ENCODE measurements around the gene DAZAP2.
"Not testable (repeated sequence)": the region's sequence is repeated elsewhere in the genome, so short reads cannot be mapped to it uniquely, and the experiment has no call there.

Gene DAZAP2

GRCh38 chr12:51202718-51203117 lies 35.9 kb upstream of the DAZAP2 start:
- TF ChIP-seq GATA1 (IDR thresholded peaks at IDR 0.05; ENCODE audit: low read depth, low read length) (no peak), POLR2A (IDR thresholded peaks at IDR 0.05; ENCODE audit: low read length) (no peak)
- no peak for DNase-seq

GRCh38 chr12:51205350-51205749 lies 33.3 kb upstream of the DAZAP2 start:
- no peak for DNase-seq

DNA sequence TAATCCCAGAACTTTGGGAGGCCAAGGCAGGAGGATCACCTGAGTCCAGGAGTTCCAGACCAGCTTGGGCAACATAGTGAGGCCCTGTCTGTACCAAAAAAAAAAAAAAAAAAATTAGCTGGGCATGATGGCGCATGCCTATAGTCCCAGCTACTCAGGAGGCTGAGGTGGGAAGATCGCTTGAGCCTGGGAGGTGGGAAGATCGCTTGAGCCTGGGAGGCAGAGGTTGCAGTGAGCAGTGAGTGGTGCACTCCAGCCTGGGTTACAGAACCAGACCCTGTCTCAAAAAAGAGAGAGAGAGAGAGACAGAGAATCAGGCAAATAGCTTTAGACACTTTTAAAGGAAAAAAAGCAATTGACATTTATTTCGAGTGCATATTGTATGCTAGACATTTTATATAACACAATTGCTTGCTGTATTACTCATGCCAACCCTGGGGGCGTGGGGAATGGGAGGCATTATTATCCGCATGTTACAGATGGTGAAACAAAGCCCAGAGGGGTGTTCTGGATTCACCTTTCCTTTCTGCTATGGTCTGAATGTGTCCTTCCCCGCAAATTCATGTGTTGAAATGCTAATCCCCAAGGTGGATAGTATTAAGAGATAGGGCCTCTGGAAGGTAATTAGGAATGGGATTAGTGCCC lies 30.5 kb upstream of the DAZAP2 start:
- DNase-seq = no peak
- TF ChIP-seq GATA1 (IDR thresholded peaks at IDR 0.05; ENCODE audit: low read depth, low read length) (no peak), POLR2A (IDR thresholded peaks at IDR 0.05; ENCODE audit: low read length) (no peak)

More at GRCh38 chr12:51205350-51205749, 33.3 kb upstream of the DAZAP2 start:
- TF ChIP-seq GATA1 (IDR thresholded peaks at IDR 0.05; ENCODE audit: low read depth, low read length) = no peak
- no peak for TF ChIP-seq POLR2A (IDR thresholded peaks at IDR 0.05; ENCODE audit: low read length)

DNA sequence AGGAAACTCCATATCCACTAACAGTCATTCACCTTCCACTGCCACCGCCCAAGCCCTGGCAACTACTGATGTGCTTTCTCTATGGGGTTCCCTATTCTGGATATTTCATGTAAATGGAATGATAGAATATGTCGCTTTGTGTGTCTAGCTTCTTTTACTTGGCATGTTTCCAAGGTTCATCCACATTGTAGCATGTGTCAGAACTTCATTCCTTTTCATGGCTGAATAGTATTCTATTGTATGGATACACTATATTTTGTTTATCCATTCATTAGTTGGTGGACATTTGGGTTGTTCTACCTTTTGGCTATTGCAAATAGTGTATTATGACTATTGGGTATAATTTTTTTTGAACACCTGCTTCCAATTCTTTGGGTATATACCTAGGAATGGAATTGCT lies 29.4 kb upstream of the DAZAP2 start:
- no peak for DNase-seq
- no peak for TF ChIP-seq POLR2A (IDR thresholded peaks at IDR 0.05; ENCODE audit: low read length)
- TF ChIP-seq GATA1 (IDR thresholded peaks at IDR 0.05; ENCODE audit: low read depth, low read length) = no peak

- DNase-seq = no peak
- TF ChIP-seq GATA1 (IDR thresholded peaks at IDR 0.05; ENCODE audit: low read depth, low read length) (no peak), POLR2A (IDR thresholded peaks at IDR 0.05; ENCODE audit: low read length) (no peak)
These were observed 27.8 kb upstream of the DAZAP2 start for GRCh38 chr12:51210690-51211395.

DNA sequence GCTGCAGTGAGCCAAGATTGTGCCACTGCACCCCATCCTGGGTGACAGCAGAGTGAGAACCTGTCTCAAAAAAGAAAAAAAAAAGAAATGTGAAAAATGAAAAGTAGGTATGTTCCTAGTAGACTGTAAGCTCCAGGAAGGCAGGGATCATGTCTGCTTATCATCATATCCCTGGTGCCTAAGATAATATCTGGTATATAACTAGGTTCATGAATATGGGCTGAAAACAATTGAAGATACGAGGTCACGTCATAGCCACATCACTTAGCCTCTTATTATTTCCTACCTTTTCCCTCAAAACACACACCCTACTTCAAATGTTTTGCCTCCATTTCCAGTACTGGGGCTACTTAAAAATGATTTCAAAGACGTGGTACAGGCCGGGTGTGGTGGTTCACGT lies 23.7 kb upstream of the DAZAP2 start:
- no peak for TF ChIP-seq GATA1 (IDR thresholded peaks at IDR 0.05; ENCODE audit: low read depth, low read length)
- no peak for TF ChIP-seq POLR2A (IDR thresholded peaks at IDR 0.05; ENCODE audit: low read length)
- DNase-seq = no peak

DNA sequence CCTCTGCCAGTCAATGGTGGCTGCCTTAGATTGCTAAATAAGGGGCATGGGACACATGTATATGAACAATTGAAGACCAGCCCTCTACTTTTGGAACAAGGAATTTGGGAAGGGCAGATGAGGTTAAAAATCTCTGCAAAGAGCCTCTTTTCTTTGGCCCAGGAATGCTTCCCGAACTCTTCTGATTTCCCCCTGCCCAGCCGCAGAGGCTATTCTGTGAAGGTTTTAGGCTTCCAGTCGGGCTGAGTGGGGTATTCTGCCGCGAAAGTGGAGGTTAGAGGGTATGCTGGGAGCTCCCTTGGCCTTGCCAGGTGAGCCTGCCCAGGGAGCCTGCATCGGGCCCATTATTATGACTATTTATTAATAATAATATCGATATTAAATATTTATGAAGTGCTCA lies 22.0 kb upstream of the DAZAP2 start:
- DNase-seq = no peak
- no peak for TF ChIP-seq POLR2A (IDR thresholded peaks at IDR 0.05; ENCODE audit: low read length)
- TF ChIP-seq GATA1 (IDR thresholded peaks at IDR 0.05; ENCODE audit: low read depth, low read length) = no peak

DNA sequence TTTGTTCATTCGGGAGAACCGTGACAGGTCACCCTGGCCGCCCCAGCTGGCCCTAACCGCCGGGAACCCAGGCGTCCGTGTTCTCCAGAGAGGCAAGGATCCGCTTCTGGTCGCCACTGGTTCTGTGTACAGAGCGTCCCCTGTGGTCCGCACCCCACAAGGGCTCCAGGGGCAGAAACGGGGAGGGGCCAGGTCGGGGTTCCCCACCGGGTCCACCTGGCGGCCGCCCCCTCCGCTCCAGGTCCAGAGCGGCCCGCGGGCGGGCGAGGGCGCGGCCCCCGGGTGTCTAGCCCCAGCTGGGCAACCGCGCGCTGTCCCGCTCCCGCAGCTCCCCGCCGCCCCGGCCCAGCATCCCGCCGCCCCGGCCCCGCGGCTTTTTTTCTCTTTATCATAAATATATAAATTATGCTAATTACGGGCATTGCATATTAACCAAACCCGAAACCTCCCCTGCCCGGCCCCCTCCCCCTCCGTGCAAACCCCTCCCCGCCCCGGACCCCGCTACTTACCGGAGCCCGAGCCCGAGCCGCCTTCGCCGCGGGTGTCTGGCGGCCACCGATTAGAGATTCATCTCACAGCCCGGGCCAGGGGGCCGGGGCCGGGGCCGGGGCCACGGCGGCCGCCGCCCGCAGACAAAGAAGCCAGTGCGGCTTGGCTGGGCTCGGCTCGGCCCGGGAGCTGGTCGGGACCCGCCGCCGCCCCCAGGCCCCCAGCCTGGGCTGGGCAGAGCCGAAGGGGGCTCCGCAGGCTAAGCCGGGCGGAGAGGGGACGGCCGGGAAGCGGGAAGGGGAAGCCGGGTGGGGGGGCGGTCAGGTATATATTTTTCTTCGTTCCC lies 21.3 kb upstream of the DAZAP2 start:
- DNase-seq = peak; percentile 72 to 76
- TF ChIP-seq GATA1 (IDR thresholded peaks at IDR 0.05; ENCODE audit: low read depth, low read length) = no peak
- TF ChIP-seq POLR2A (IDR thresholded peaks at IDR 0.05; ENCODE audit: low read length) = no peak

- TF ChIP-seq GATA1 (IDR thresholded peaks at IDR 0.05; ENCODE audit: low read depth, low read length) = no peak
- peak; percentile 68 for TF ChIP-seq POLR2A (IDR thresholded peaks at IDR 0.05; ENCODE audit: low read length)
- DNase-seq = peak; percentile 84 to 87
These were observed 20.5 kb upstream of the DAZAP2 start, which contains the start of gene POU6F1 for GRCh38 chr12:51217968-51218606. Gene POU6F1, minus strand, starts transcription at chr12:51218062. Its CDS starts 11,226 bp downstream, at chr12:51206836.

GRCh38 chr12:51218607-51219161 lies 19.9 kb upstream of the DAZAP2 start:
- DNase-seq = peak; percentile 32 to 38
- TF ChIP-seq POLR2A (IDR thresholded peaks at IDR 0.05; ENCODE audit: low read length) (no peak), GATA1 (IDR thresholded peaks at IDR 0.05; ENCODE audit: low read depth, low read length) (no peak)

- TF ChIP-seq POLR2A (IDR thresholded peaks at IDR 0.05; ENCODE audit: low read length) (no peak), GATA1 (IDR thresholded peaks at IDR 0.05; ENCODE audit: low read depth, low read length) (no peak)
- DNase-seq = no peak
These were observed 19.3 kb upstream of the DAZAP2 start for GRCh38 chr12:51219322-51219721.

- DNase-seq = not testable (repeated sequence)
These were observed 18.8 kb upstream of the DAZAP2 start for GRCh38 chr12:51219857-51220256.

DNA sequence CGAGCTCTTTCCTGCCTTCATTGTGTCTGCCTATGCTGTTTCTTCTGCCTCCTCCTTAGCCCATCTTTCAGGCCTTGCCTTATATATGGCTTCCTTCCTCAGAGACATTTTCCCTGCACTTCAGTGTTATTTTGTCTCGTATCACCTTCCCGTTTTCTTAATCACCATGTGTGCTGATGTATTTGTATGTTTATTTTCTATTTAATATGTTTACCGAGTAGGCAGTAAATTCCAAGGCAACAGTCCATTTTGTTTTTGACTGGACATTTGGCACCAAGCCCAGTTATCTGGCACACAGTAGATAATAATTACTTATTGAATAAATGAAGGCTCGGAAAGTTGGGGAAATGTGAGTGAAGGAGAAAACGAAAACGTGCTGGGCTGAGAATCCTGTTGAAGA lies 16.2 kb upstream of the DAZAP2 start:
- no peak for TF ChIP-seq POLR2A (IDR thresholded peaks at IDR 0.05; ENCODE audit: low read length)
- peak; percentile 17 to 57 for DNase-seq

DNA sequence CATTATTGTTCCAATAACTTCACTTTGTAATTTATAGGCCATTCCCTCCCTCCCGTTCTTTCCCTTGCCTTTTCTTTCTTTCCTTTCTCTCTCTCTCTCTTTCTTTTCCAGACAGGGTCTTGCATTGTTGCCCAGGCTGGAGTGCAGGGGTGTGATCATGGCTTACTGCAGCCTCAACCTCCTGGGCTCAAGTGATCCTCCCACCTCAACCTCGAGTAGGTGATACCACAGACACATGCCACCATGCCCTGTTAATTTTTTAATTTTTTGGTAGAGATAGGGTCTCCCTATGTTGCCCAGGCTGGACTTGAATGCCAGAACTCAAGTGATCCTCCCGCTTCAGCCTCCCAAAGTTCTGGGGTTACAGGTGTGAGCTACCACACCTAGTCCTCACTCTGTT lies 14.0 kb upstream of the DAZAP2 start:
- TF ChIP-seq GATA1 (IDR thresholded peaks at IDR 0.05; ENCODE audit: low read depth, low read length) = no peak
- no peak for DNase-seq

Measured in erythroblast (primary cell).